ENCODE data around the gene PPP1R8. TPM values are rescaled to one million over a fixed set of nuclear protein-coding genes. Genes with fewer than 3 reads are reported as not detected.

PPP1R8 gene
- total and polyA plus RNA-seq, 2 experiments from 2014 or later: 7.7 to 48.3 TPM

DNA sequence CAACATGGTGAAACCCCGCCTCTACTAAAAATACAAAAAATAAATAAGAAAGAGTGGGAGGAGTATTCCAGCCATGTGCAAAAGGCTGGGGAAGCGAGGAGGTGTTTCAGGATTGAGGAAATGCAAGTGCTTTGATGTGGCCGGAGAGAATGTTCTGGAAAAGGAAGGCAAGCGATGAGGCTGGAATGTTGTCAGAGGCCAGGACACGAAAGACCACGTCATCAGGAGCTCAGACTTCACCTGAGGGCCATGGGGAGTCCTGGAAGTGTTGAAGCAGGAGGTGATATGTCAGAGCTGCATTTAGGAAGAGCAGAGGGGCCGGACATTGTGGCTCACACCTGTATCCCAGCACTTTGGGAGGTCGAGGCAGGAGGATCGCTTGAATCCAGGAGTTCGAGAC, 30.9 kb downstream of the PPP1R8 start:
- no peak for DNase-seq
- H2AFZ ChIP-seq: no peak overlapping the region
- peaks cover 10% of the 10 kb centered on the region; the same call in 1 of the 2 replicates for H3F3A ChIP-seq (ENCODE audit: insufficient read depth)
- no peak overlapping the region for H3K4me3 ChIP-seq
- no peaks in the 10 kb centered on the region for H4K20me1 ChIP-seq (ENCODE audit: insufficient read depth)
- no peak overlapping the region for H3K27ac ChIP-seq
- H3K36me3 ChIP-seq (ENCODE audit: low read depth): no peaks in the 10 kb centered on the region
- no peak overlapping the region for H3K9ac ChIP-seq
- H3K9me2 ChIP-seq (ENCODE audit: insufficient read depth): no peaks in the 10 kb centered on the region
- no peak for TF ChIP-seq EZH2phosphoT487 (IDR thresholded peaks at IDR 0.05; ENCODE audit: insufficient read depth, low read depth)
- no peak for TF ChIP-seq EZH2 (IDR thresholded peaks at IDR 0.05; ENCODE audit: insufficient read depth, poor library complexity, severe bottlenecking)
- H3K27me3 ChIP-seq (replicated peaks; ENCODE audit: insufficient read depth): no peaks in the 10 kb centered on the region
- in situ Hi-C loops (cut with MboI): no loop called here
- no peaks in the 10 kb centered on the region for H3K79me2 ChIP-seq (ENCODE audit: insufficient read depth)
- no peak overlapping the region for H3K4me2 ChIP-seq (ENCODE audit: unreplicated experiment)
- H3K4me1 ChIP-seq (ENCODE audit: insufficient read depth): peaks cover 20% of the 10 kb centered on the region
- WGBS, 2 experiments (ENCODE audit: low coverage in 1 of 2, low lambda C conversion rate in 2 of 2, missing lambda C conversion rate in 2 of 2): 96 to 97% methylated on average over 10 of the region's 10 CpGs
- H3K9me3 ChIP-seq (ENCODE audit: low read depth): no peaks in the 10 kb centered on the region

DNA sequence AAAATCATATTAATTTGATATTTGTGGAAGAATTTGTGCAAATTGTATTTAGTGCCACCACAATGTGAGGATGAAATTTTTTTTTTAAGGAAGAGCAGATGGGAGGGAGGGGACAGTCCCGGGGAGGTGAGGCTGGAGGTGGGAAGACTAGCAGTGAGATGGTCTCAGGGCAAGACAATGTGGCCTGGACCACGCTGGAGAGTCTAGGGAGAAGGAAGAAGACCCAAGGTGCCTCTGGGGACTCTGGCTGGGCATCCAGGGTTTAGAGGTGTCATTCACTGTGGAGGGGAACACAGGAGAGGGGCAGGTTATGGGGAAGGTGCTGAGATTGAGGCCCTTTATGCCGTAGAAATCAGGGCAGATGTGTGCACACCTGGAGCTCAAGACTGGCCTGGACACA, 31.4 kb downstream of the PPP1R8 start:
- Histone ChIP-seq H3K4me2 (ENCODE audit: unreplicated experiment) (no peak overlapping the region), H3K9ac (peak overlapping the region; percentile 85), H2AFZ (no peak overlapping the region), H3K36me3 (ENCODE audit: low read depth) (no peaks in the 10 kb centered on the region), H3K9me2 (ENCODE audit: insufficient read depth) (no peaks in the 10 kb centered on the region), H4K20me1 (ENCODE audit: insufficient read depth) (no peaks in the 10 kb centered on the region), H3K4me1 (ENCODE audit: insufficient read depth) (peaks cover 20% of the 10 kb centered on the region), H3K4me3 (no peak overlapping the region), H3K9me3 (ENCODE audit: low read depth) (no peaks in the 10 kb centered on the region), H3K79me2 (ENCODE audit: insufficient read depth) (no peaks in the 10 kb centered on the region), H3K27me3 (replicated peaks; ENCODE audit: insufficient read depth) (no peaks in the 10 kb centered on the region), H3K27ac (no peak overlapping the region; the same call in 1 of the 2 replicates), H3F3A (ENCODE audit: insufficient read depth) (peaks cover 10% of the 10 kb centered on the region; the same call in 1 of the 2 replicates)
- TF ChIP-seq EZH2phosphoT487 (IDR thresholded peaks at IDR 0.05; ENCODE audit: insufficient read depth, low read depth) (no peak), EZH2 (IDR thresholded peaks at IDR 0.05; ENCODE audit: insufficient read depth, poor library complexity, severe bottlenecking) (no peak)
- DNase-seq: no peak
- in situ Hi-C loops (cut with MboI): no loop called here
- WGBS, 2 experiments (ENCODE audit: low coverage in 1 of 2, low lambda C conversion rate in 2 of 2, missing lambda C conversion rate in 2 of 2): 99 to 100% methylated on average over 3 of the region's 3 CpGs

DNA sequence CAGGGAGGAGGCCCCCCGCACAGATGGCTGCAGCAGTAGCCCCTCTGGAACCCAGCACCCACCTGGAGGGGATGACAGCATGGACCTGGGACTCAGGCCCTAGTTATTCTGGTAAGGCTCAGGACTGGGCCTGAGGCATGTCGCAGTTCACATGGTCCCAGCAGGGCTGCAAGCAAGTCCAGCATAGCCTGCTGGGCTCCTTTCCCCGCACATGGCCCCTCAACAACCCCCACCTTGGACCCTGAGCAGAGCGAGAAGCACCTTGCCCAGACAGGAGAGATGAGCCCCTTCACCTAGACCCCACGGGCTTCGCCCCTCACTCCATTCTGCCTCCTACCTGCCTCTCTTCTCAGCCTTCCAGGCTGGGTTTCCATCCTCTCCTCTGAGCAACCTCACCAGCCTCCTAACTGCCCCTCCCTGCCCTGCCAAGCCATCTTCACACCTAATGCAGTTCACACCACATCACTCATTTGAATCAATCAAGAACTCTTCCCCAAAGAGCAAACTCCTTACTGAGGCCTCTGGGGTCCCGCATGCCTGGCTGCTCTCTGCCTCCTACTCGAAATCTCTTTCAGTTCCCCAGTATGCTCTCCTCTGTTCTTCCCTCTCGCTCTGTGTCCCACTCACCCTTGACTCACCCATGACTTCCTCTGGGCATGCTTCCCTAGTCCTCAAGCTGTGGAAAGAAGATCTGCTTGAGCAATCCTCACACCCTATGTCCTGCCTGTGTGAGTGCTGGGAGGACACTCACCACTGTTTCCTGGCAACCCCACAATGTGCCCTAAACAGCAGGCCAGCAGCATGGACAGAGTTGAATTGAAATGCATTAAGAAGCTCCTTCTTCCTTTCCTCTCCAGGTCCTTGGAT, 32.3 kb downstream of the PPP1R8 start:
- no peaks in the 10 kb centered on the region for H3K27me3 ChIP-seq (replicated peaks; ENCODE audit: insufficient read depth)
- no peaks in the 10 kb centered on the region for H3K36me3 ChIP-seq (ENCODE audit: low read depth)
- peaks cover 10% of the 10 kb centered on the region; the same call in 1 of the 2 replicates for H3F3A ChIP-seq (ENCODE audit: insufficient read depth)
- peak overlapping the region; percentile 99 for H3K27ac ChIP-seq
- peak overlapping the region; percentile 65 for H2AFZ ChIP-seq
- peak; percentile 100 for DNase-seq
- 42 to 45% methylated on average over 8 to 9 of the region's 9 CpGs for WGBS, 2 experiments (ENCODE audit: low coverage in 1 of 2, low lambda C conversion rate in 2 of 2, missing lambda C conversion rate in 2 of 2)
- peak overlapping the region; percentile 79 for H3K4me2 ChIP-seq (ENCODE audit: unreplicated experiment)
- no peaks in the 10 kb centered on the region for H3K9me2 ChIP-seq (ENCODE audit: insufficient read depth)
- in situ Hi-C loops (cut with MboI): no loop called here
- peak overlapping the region; percentile 49 for H3K4me3 ChIP-seq
- no peaks in the 10 kb centered on the region for H3K9me3 ChIP-seq (ENCODE audit: low read depth)
- TF ChIP-seq EZH2phosphoT487 (IDR thresholded peaks at IDR 0.05; ENCODE audit: insufficient read depth, low read depth): no peak
- no peak for TF ChIP-seq EZH2 (IDR thresholded peaks at IDR 0.05; ENCODE audit: insufficient read depth, poor library complexity, severe bottlenecking)
- H3K79me2 ChIP-seq (ENCODE audit: insufficient read depth): no peaks in the 10 kb centered on the region
- H4K20me1 ChIP-seq (ENCODE audit: insufficient read depth): no peaks in the 10 kb centered on the region
- H3K9ac ChIP-seq: peak overlapping the region; percentile 85
- H3K4me1 ChIP-seq (ENCODE audit: insufficient read depth): peaks cover 20% of the 10 kb centered on the region

DNA sequence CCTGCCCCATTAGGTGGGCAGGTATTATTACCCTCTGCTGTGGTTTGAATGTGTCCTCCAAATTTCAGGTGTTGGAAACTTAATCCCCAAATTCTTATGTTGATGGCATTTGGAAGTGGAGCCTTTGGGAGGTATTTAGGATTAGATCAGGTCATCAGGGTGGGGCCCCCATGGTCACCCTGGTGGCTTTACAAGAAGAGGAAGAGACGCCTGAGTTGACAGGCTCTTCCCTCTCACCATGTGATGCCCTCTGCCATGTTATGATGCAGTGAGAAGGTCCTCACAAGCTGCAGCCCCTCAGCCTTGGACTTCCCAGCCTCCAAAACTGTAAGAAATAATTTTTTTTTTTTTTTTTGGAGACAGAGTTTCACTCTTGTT, 32.9 kb downstream of the PPP1R8 start:
- no peak for DNase-seq
- Histone ChIP-seq H3K4me3 (peak overlapping the region; percentile 4; the same call in 1 of the 2 replicates), H3K27ac (peak overlapping the region; percentile 99), H3K9me3 (ENCODE audit: low read depth) (no peaks in the 10 kb centered on the region), H3K79me2 (ENCODE audit: insufficient read depth) (no peaks in the 10 kb centered on the region), H3F3A (ENCODE audit: insufficient read depth) (peaks cover 10% of the 10 kb centered on the region; the same call in 1 of the 2 replicates), H3K27me3 (replicated peaks; ENCODE audit: insufficient read depth) (no peaks in the 10 kb centered on the region), H3K9me2 (ENCODE audit: insufficient read depth) (no peaks in the 10 kb centered on the region), H3K4me1 (ENCODE audit: insufficient read depth) (peaks cover 20% of the 10 kb centered on the region), H3K9ac (peak overlapping the region; percentile 85), H4K20me1 (ENCODE audit: insufficient read depth) (no peaks in the 10 kb centered on the region), H2AFZ (peak overlapping the region; percentile 65; the same call in 1 of the 2 replicates), H3K36me3 (ENCODE audit: low read depth) (no peaks in the 10 kb centered on the region), H3K4me2 (ENCODE audit: unreplicated experiment) (peak overlapping the region; percentile 42)
- in situ Hi-C loops (cut with MboI): no loop called here
- no peak for TF ChIP-seq EZH2phosphoT487 (IDR thresholded peaks at IDR 0.05; ENCODE audit: insufficient read depth, low read depth)
- TF ChIP-seq EZH2 (IDR thresholded peaks at IDR 0.05; ENCODE audit: insufficient read depth, poor library complexity, severe bottlenecking): no peak
- WGBS, 2 experiments (ENCODE audit: low coverage in 1 of 2, low lambda C conversion rate in 2 of 2, missing lambda C conversion rate in 2 of 2): 28 to 58% methylated on average over 1 of the region's 1 CpG

Measured in GM23248 (cell line).